Muscle layer of colon (tissue), 2 donors: ENCODE measurements around the gene NPC1.

ENCODE experiments used
- H3K27ac ChIP-seq: one replicate; pipeline ENCODE4 v1.7.0; 2013; ENCODE audit warnings: low read depth, mild to moderate bottlenecking, low read length, moderate library complexity
- H3K27me3 ChIP-seq, 2 donors: one replicate each; pipeline ENCODE4 v1.7.0; 2013; ENCODE audit warnings: low read length in 2 of 2, mild to moderate bottlenecking in 2 of 2; ENCODE audit not compliant: insufficient read depth in 2 of 2, control insufficient read depth in 1 of 2
- H3K36me3 ChIP-seq: one replicate; pipeline ENCODE4 v1.7.0; 2013; ENCODE audit warnings: mild to moderate bottlenecking, low read length; ENCODE audit not compliant: insufficient read depth
- H3K4me1 ChIP-seq: one replicate; pipeline ENCODE4 v1.7.0; 2013; ENCODE audit warnings: mild to moderate bottlenecking, low read length; ENCODE audit not compliant: insufficient read depth
- H3K4me3 ChIP-seq, 2 donors: one replicate each; pipeline ENCODE4 v1.7.0; 2013; ENCODE audit warnings: low read length in 2 of 2, low read depth in 1 of 2, mild to moderate bottlenecking in 1 of 2, moderate library complexity in 1 of 2
- H3K9ac ChIP-seq: one replicate; pipeline ENCODE4 v1.7.0; 2013; ENCODE audit warnings: low read length
- H3K9me3 ChIP-seq: one replicate; pipeline ENCODE4 v1.7.0; 2013; ENCODE audit warnings: mild to moderate bottlenecking, low read length
- donor health status: abdominal sarcoma.
- donor health status: Adenocarcinoma of cecum.

NPC1 gene

GRCh38 chr18:23605941-23606340 lies 19.6 kb upstream of the NPC1 start:
- no peak overlapping the region for H3K9ac ChIP-seq
- no peaks in the 10 kb centered on the region for H3K4me1 ChIP-seq
- H3K27ac ChIP-seq, result no peak overlapping the region
- no peaks in the 10 kb centered on the region for H3K9me3 ChIP-seq
- no peaks in the 10 kb centered on the region for H3K36me3 ChIP-seq
- H3K27me3 ChIP-seq, result no peaks in the 10 kb centered on the region
- H3K4me3 ChIP-seq, result no peak overlapping the region

- Histone ChIP-seq H3K9ac (no peak overlapping the region), H3K9me3 (no peaks in the 10 kb centered on the region), H3K36me3 (no peaks in the 10 kb centered on the region), H3K4me3 (no peak overlapping the region), H3K27me3 (no peaks in the 10 kb centered on the region), H3K27ac (no peak overlapping the region), H3K4me1 (no peaks in the 10 kb centered on the region)
These were observed 13.5 kb upstream of the NPC1 start for GRCh38 chr18:23599809-23600208.

- no peaks in the 10 kb centered on the region for H3K9me3 ChIP-seq
- no peaks in the 10 kb centered on the region for H3K4me1 ChIP-seq
- no peaks in the 10 kb centered on the region for H3K36me3 ChIP-seq
- no peak overlapping the region for H3K9ac ChIP-seq
- no peak overlapping the region for H3K4me3 ChIP-seq
- no peaks in the 10 kb centered on the region for H3K27me3 ChIP-seq
- no peak overlapping the region for H3K27ac ChIP-seq
These were observed 9.9 kb upstream of the NPC1 start for GRCh38 chr18:23596183-23596582.

- H3K4me1 ChIP-seq, result no peaks in the 10 kb centered on the region
- no peak overlapping the region for H3K4me3 ChIP-seq
- no peaks in the 10 kb centered on the region for H3K36me3 ChIP-seq
- H3K27ac ChIP-seq, result no peak overlapping the region
- no peaks in the 10 kb centered on the region for H3K9me3 ChIP-seq
- no peaks in the 10 kb centered on the region for H3K27me3 ChIP-seq
- H3K9ac ChIP-seq, result no peak overlapping the region
These were observed 9.3 kb upstream of the NPC1 start for GRCh38 chr18:23595591-23595990.

- H3K9me3 ChIP-seq, result no peaks in the 10 kb centered on the region
- H3K36me3 ChIP-seq, result no peaks in the 10 kb centered on the region
- no peaks in the 10 kb centered on the region for H3K4me1 ChIP-seq
- no peak overlapping the region for H3K9ac ChIP-seq
- no peak overlapping the region for H3K27ac ChIP-seq
- no peak overlapping the region for H3K4me3 ChIP-seq
- H3K27me3 ChIP-seq, result no peaks in the 10 kb centered on the region
These were observed 7.4 kb upstream of the NPC1 start for GRCh38 chr18:23593720-23594119.

GRCh38 chr18:23592911-23593310 lies 6.6 kb upstream of the NPC1 start:
- no peak overlapping the region for H3K27ac ChIP-seq
- no peaks in the 10 kb centered on the region for H3K4me1 ChIP-seq
- H3K36me3 ChIP-seq, result no peaks in the 10 kb centered on the region
- no peak overlapping the region for H3K9ac ChIP-seq
- no peaks in the 10 kb centered on the region for H3K27me3 ChIP-seq
- H3K9me3 ChIP-seq, result no peaks in the 10 kb centered on the region
- H3K4me3 ChIP-seq, result no peak overlapping the region

GRCh38 chr18:23591011-23591410 lies 4.7 kb upstream of the NPC1 start:
- Histone ChIP-seq H3K9ac (no peak overlapping the region), H3K9me3 (no peaks in the 10 kb centered on the region), H3K4me1 (peaks cover 5% of the 10 kb centered on the region), H3K36me3 (no peaks in the 10 kb centered on the region), H3K27me3 (no peaks in the 10 kb centered on the region), H3K4me3 (no peak overlapping the region), H3K27ac (no peak overlapping the region)

GRCh38 chr18:23588836-23589560 lies 2.7 kb upstream of the NPC1 start:
- no peaks in the 10 kb centered on the region for H3K36me3 ChIP-seq
- H3K27ac ChIP-seq, result no peak overlapping the region
- H3K27me3 ChIP-seq, result no peaks in the 10 kb centered on the region
- H3K9ac ChIP-seq, result no peak overlapping the region
- H3K4me1 ChIP-seq, result peaks cover 21% of the 10 kb centered on the region
- no peaks in the 10 kb centered on the region for H3K9me3 ChIP-seq
- H3K4me3 ChIP-seq, result no peak overlapping the region

- Histone ChIP-seq H3K27ac (peak overlapping the region; percentile 94), H3K27me3 (no peaks in the 10 kb centered on the region), H3K4me1 (peaks cover 24% of the 10 kb centered on the region), H3K9me3 (no peaks in the 10 kb centered on the region), H3K9ac (peak overlapping the region; percentile 56), H3K36me3 (peaks cover 4% of the 10 kb centered on the region), H3K4me3 (peak overlapping the region; percentile 49 to 90)
These were observed 925 bp upstream of the NPC1 start for GRCh38 chr18:23587220-23587642.

- H3K27ac ChIP-seq, result peak overlapping the region; percentile 94
- peak overlapping the region; percentile 96 for H3K9ac ChIP-seq
- peak overlapping the region; percentile 84 to 90 for H3K4me3 ChIP-seq
- H3K4me1 ChIP-seq, result peaks cover 24% of the 10 kb centered on the region
- no peaks in the 10 kb centered on the region for H3K9me3 ChIP-seq
- no peaks in the 10 kb centered on the region for H3K27me3 ChIP-seq
- H3K36me3 ChIP-seq, result peaks cover 4% of the 10 kb centered on the region
These were observed 433 bp downstream of the NPC1 start for GRCh38 chr18:23585897-23586248.

- Histone ChIP-seq H3K4me3 (peak overlapping the region; percentile 84 to 90), H3K27me3 (no peaks in the 10 kb centered on the region), H3K4me1 (peaks cover 24% of the 10 kb centered on the region), H3K9me3 (no peaks in the 10 kb centered on the region), H3K9ac (peak overlapping the region; percentile 96), H3K36me3 (peaks cover 11% of the 10 kb centered on the region), H3K27ac (peak overlapping the region; percentile 94)
These were observed 1.1 kb downstream of the NPC1 start for GRCh38 chr18:23585007-23585871.
